GM18517 (cell line): ENCODE data around the gene SCAMP5.

Experiments
- ATAC-seq: cut with Tn5 transposase; IDR thresholded peaks from one replicate; pipeline ENCODE4 v1.9.1; 2021; ENCODE audit warnings: mild to moderate bottlenecking, moderate library complexity; ENCODE audit not compliant: unreplicated experiment

SCAMP5 gene

DNA sequence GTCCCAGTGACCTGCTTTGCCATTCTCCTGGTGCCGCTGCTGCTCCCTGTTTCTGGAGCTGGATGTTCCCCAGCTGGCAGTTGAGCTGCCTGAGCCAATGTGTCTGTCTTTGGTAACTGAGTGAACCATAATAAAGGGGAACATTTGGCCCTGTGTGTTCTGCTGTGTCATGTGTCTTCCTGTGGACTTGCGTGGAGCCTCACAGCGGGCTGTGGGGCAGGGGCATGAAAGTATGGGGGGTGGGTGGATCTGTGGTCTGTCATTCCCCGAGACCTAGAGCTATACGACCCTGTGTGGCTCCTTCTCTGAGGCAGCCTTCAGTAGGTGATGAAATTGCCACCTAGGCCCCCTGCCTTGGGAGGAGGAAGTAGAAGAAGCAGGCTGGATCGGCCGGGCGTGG, 26.0 kb downstream of the SCAMP5 start:
- ATAC-seq, result no peak

DNA sequence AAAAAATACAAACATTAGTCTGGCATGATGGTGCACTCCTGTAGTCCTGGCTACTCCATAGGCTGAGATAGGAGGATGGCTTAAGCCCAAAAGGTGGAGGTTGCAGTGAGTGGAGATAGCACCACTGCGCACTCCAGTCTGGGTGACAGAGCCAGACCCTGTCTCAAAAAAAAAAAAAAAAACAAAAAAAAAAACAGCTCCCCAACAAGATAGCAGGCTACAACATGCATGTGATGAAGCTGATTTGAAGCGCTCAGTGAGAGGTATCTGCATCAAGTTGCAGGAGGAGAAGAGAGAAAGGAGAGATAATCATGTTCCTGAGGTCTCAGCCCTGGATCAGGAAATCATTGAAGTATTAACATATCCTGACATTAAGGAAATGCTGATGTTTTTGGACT, 27.4 kb downstream of the SCAMP5 start:
- ATAC-seq, result no peak

DNA sequence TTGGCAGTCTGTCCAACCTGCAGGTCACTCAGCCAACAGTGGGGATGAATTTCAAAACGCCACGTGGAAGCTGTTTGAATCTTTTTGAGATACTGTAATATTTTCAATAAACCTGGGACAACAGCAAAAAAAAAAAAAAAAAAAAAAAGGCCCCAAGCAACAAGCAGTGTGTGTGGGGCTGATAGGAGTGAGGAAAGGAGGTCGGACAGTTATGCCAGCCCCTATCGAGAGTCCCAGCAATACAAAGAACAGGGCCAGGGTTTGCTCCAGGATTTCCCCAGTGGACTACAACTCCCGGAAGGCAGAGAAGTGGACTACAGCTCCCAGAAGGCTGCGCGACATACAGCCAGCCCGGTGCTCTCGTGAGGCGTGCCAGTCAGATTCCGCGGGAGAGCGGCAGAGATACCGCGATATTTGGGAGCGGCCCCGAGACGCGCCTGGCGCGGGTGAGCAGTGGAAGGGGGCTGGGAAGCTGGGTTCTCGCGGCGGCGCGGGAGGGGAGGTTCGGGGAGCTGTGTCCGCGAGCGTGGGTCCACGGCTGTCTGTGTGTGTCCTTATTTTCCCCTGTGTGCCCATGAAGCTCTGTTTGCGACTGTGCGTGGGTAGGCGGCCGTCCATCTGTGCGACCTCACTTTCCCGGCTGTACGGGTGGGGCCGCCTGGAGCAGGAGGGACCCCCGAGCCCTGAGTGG, 28.0 kb downstream of the SCAMP5 start, which contains the start of gene PPCDC:
Gene PPCDC, plus strand, starts transcription at position 410 of the 691 bp plus-strand sequence. CDS start 4,729 bp downstream, outside the sequence.
- ATAC-seq, result peak; percentile 80

DNA sequence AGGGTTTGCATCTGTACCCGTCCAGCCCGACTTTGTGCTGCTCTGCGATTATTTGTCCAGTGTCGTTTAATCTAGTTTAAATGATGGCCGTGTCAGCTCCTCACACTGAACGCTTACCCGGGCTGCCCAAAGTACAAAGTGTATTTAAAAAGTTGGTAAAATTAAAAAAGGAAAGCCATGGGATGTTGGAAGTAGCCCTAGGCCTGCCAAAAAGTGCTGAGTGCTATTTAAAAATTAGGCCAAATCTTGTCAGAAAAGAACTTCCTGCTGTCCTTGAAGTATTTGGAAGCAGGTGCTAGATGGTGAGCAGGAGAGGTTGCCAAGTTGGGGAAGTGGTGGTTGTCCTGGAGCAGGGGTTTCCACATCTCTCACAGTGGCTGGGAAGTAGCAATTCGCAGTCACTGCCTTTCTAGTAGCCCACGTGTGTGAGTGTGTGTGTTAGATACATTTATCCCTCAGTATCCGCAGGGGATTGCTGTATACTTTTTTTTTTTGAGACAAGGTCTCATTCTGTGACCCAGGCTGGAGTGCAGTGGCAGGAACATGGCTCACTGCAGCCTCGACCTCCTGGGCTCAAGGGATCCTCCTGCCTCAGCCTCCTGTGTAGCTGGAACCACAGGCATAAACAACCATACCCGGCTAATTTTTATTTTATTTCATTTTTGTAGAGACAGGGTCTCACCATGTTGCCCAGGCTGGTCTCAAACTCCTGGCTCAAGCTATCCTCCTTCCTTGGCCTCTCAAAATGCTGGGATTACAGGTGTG, 28.7 kb downstream of the SCAMP5 start:
- ATAC-seq, result no peak

DNA sequence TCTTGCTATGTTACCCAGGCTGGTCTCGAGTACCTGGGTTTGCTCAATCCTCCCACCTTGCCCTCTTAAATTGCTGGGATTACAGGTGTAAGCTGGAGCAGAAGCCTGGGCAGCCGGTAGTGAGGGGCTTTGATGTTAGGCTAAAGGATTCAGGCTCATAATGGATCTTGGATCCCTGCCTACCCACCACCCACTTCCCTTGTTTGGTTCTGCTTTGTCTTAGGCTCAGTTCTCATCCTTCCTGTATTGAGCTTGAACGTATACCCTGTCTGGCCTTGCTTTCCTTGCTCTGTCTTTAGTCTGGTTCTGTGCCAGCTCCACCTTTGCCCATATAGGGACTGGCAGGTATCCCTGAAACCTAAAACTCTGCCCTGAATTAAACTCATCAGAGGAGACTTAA, 29.7 kb downstream of the SCAMP5 start:
- ATAC-seq, result no peak

DNA sequence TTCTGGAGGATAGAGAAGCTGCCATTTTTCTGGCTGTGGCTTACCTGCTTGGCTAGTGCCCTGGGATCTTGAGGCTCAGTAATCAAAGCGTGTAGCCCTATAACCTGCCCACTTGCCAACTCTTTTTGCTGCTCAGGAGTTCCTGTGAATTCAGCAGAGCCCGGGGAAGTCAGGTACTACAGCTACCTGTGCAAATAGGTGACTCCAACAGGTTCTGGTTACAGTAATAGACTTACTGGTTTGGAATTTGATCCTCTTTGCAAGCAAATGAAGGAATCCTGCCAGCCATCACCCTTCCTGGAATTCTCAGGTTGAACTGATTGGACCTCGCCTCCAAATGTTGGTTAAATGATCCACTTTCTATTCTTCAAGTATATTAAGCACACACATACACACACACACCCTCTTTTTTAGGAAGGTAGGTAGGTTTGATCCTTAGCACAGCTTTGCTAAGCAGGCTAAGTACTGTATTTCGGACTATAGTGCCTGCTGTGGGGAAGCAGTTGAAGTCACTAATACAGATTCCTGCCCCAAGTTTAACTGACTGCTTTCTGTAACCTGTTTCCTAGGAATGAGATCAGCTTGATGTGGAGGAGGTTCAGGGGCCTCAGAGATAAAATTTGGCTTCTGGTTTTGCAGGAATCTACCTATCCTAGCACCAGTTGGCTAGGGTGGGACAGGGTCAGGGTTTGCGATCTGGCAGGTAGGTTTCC, 30.3 kb downstream of the SCAMP5 start:
- no peak for ATAC-seq

DNA sequence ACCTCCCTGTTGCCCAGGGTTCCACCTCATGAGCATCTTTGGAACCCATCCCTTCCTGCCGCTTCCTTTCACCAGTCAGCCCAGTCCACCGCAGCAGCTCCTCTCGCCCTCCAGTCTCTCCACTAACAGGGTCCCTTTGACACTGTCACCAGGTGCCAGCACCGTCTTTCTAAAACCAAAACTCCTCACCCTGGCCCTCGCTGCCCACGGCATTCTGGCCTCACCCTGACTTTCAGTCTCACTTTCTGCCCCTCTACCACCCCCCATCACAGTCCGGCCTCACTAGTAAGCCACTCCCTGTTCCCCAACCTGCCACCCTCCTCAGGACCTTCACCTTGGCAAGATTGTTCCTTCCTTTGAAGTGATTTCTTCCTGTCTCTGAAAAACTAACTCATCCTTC, 32.2 kb downstream of the SCAMP5 start:
- no peak for ATAC-seq

DNA sequence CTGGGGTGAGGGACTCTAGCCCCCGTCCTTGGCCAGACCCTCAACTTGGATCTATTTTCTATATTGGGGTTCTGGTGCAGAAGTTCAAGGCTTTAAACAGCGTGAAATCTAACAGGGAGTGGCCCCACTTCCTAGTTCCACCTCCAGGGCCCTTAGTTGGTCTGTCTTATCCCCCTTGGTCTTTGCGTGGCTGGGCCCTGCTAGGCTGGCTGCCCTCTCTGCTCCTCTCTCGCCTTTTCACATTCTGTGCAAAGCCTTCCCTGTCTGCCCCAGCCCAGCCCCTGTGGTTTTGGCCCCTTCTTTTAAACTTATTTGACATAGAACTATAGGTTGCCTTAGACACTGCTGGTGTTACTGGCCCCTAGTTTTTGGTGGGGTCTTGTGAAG, 33.6 kb downstream of the SCAMP5 start:
- ATAC-seq, result no peak

DNA sequence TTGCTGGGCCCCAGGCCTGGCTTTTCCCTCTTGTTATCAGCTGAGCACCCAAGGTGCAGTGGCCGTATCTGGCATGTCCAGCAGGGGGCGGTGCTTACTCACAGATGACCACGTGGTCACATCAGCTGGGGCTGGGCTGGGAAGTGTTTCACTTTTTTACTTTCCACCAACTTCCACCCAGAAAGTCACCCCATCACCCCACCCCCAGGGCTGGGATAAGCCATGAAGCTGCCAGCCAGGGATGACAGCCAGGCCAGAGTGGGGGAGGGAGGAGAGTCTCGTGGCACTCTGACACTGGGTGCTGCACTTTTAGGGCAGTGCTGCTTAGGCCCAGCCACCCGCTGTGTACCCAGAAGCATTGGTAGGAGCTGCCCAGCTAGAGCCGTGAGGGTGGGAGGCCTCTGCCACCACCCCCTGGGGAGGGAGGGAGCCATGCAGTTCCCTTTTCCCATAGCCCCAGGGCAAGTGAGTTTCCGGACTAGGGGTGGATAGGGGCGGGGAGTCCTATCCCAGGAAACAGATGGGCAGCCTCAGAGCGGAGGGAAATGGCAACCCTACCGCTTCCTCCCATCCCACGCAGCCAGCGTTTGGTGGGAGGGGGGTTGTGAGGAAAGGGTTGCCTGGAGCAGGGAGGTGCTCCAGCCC, 34.1 kb downstream of the SCAMP5 start:
- peak; percentile 56 for ATAC-seq

DNA sequence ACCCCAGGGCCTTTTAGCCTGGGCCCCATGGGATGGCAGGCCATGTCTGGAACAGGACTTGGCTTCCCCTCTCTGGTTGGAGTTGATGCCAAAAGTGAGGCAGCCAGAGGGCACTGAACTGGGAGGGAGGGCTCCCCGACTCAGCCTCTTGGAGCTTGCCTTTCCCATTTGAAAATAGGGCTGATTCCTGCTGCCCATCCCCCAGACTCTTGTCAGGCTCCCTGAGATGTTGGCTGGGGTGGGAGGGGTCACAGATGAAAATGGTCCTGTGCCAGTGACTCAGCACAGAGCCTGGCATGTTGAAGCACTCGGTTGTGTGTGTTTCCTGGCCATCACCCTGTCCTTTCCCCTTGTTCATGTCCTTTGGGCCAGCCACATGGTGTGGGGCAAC, 34.7 kb downstream of the SCAMP5 start:
- no peak for ATAC-seq

DNA sequence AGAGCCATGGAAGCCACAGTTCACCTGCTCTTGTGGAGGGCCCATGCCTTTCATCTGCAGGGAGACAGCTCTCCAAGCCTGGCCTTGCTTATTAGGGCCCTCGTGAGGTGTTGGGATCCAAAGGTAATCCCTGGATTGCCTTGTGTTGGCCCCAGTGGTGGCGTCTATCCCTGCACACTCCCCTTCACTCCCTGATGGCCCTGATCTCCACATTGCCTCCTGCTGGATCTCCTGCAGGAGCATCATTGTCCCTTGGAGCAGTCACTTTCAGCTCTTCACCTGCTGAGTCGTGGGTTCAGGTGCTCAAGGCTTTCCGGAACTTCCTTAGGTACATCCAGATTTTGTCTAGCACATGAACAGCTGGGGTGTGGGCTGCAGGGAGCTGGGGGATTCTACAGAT, 35.1 kb downstream of the SCAMP5 start:
- ATAC-seq, result no peak

DNA sequence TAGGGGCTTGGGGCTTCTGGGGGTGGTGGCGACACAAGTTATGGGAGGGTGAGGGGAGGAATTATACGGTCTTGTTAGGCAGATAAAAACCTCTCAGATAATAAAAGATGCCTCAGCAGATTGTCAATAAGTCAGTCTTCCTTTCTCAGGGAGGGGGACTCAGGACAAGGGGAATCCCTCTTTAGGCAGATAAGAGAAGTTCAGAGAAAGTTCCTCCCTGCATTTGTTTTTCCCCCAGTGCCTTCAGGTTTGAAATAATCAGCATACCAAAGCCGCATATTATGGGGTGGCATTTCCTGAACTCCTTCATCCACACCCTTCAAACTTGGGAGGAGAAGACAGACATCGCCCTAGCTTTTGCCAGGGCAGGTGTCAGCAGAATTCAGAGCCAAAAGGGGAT, 36.5 kb downstream of the SCAMP5 start:
- no peak for ATAC-seq

DNA sequence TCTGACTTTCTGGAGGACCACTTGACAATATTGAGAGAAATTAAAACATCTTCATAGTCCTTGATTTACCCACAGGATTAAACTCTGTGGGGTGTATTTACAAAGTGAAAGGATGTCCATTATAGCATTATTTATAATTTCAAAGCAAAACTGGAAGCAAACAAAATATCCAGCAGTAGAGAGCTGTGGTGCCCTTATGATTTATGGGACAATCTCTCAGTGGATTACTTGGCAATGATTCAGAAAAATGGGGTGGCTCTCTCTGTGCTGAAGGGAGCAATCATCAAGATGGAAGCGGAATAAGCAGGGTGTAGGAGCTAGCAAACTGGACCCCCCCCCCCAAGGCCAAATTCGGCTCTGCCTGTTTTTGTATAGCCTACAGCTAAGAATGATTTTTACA, 37.0 kb downstream of the SCAMP5 start:
- no peak for ATAC-seq

DNA sequence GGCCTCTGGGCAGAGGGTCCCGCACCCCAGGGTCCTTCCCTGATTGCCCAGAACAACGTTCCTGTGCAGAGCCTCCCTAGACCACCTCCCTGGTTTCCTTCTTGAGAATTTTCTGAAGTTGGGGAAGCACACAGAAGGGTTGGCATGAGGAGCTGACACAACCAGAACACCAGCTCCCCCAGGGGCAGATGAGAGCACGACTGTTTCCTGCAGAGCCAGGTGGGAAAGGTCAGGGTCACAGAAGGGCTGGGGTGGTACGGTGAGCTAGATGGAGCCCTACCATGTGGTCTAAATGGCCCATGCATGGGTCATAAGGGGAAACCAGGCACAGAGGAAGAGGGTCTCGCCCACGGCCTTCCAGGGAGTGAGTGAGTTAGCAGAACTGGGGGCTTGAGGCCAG, 38.4 kb downstream of the SCAMP5 start:
- ATAC-seq, result no peak

DNA sequence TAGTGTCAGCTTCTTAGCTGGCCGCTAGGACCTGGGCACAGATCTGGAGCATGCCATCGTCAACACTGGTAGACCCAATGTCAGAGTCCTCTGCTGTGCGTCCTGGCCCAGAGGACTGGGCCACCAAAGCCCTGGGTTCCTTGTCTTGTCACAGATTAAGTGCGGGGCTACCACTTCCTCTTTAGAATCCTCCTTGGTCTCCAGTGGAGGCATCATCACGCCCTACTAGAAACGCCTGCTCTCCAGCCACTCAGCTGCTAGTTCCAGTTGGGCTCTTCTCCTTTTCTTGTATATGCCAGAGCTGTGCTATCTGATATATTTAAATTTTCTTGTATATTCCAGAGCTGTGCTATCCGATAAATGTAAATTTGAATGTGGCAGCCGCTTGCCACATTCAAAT, 39.3 kb downstream of the SCAMP5 start:
- ATAC-seq, result no peak

DNA sequence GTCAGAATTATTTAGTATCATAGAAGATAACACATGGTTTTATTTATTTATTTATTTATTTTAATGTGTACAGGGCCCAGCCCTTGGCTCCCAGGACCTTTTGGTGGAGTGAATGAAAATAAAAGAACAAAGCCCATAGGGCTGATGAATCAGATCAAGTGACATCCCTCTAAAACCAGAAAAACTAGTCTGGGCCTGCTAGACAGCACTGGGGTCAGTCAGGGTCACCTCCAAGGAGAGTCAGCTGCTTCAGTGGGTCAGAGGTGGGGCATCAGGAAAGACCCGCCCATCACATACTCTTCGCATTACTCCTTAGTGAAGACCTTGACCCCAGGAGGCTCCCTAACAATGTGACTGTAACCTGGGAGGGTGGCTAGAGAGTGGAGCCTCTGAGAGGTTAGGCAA, 40.9 kb downstream of the SCAMP5 start:
- ATAC-seq, result no peak

DNA sequence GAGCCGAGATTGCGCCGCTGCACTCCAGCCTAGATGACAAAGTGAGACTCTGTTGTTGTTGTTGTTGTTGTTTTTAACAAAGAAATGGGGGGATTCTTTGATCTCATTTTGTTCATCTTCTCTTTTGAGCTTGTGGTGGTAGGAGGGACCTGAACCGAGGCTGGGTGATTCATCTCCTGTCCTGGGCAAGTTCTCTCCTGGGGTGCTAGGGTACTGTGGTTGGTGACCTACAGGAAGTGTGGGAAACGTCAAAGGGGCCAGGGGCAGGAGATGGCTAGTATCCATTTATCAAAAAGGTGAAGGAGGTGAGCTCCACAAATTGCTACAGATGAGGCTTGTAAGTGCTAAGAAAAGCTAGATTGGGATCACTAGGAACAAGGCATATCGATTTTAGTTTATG, 42.3 kb downstream of the SCAMP5 start:
- no peak for ATAC-seq

DNA sequence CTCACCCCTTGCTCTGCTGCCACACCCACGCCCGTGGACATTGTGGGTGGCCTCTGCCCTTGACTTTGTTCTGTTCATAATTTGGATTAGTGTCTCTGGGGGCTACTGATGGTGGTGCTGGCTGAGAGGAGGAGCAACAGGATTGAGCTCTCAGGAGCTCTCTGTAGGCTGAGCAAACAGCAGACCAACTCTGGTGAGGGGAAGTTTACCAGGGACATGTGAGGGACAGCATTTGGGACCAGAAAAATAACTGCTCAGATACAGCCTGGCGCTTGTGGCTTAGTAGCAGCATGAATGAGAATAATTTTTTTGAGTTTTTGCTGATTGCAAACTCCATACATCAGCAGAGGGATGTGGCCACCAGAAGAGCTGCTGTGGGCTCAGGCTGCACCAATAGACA, 42.9 kb downstream of the SCAMP5 start:
- no peak for ATAC-seq

DNA sequence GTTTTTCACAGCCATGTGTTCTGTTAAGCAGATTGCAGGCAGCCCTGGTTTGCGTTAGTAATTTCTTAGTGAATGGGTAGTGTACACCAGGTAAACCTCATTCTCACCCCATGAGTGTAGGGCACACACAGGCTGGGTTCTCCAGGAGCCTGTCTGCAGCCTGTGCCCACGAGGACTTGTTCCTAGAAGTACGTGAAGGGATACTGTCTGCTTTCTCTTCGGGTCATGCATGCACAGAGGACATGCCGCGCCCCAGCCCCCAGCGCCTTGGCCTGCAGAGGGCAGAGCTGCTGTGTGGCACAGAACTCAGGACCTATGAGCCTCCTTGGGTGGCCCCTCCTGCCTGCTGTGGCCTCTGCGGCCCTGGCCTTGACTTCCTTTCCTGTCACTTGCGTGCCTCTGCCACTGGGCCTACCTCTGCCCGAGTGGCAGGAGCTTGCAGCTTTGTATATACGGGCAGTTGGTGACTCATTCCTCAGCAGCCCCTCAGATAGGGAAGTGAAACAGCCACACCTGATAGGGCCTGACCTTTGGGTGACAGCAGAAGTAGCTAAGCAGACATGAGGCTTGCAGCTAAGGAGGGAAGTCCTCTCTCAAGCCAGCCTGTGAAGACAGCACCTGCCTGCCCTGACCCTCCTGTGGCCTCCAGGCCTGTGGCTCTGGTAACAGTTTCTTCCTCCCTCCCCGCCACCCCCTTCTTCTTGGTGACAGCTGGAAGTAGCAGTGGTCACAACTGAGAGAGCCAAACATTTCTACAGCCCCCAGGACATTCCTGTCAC, 47.6 kb downstream of the SCAMP5 start:
- ATAC-seq, result peak; percentile 79

DNA sequence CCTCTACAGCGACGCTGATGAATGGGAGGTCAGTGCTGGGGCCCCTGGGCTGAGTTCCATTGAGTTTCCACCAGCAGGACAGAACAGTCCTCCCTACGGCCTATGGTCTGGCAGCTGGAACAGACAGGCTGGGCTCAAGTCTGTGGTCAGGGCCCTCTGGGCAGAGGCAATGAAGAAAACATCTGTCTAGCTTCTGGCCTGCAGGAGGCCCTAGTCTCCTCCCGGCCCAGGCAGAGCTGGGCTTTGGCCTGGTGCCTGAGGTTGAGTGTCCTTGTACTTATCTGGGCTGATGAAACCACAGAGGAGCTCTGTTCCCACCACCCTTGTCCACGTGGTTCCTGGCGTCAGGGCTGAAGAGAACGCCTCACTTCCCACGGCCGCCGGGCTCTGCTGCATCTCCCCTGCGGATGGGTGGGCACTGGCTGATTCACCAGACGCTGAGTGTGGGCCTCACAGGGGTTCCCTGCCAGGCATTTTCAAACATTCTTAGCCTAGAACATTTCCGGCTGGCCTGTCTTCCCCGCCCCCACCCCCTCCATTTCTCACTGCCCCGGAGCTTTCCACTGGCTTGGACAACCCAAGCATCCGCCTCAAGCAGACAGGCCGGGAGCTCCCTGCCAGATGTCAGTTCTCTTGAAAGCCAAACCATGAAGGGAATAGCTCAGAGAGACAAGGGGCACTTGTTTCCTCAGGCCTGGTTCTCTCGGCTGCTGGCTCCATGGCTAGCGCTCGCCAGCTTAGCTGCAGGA, 48.3 kb downstream of the SCAMP5 start:
- peak; percentile 37 for ATAC-seq
